ENCODE results near the gene SHISA4.

- TF ChIP-seq EZH2 (IDR thresholded peaks at IDR 0.05) (no peak), POLR2AphosphoS5 (IDR thresholded peaks at IDR 0.05; ENCODE audit: borderline replicate concordance, low read depth, low read length) (no peak)
Measured at GRCh38 chr1:201840055-201840454, 48.6 kb upstream of the SHISA4 start.
